D341Med (cell line): ENCODE data around the gene PDCD2L.
"Not testable (repeated sequence)": the region's sequence is repeated elsewhere in the genome, so short reads cannot be mapped to it uniquely, and the experiment has no call there.

Experiments used
- DNase-seq: peaks from one replicate; pipeline ENCODE4 v3.0.0; 2012; ENCODE audit warnings: low spot score

Gene PDCD2L, protein sequence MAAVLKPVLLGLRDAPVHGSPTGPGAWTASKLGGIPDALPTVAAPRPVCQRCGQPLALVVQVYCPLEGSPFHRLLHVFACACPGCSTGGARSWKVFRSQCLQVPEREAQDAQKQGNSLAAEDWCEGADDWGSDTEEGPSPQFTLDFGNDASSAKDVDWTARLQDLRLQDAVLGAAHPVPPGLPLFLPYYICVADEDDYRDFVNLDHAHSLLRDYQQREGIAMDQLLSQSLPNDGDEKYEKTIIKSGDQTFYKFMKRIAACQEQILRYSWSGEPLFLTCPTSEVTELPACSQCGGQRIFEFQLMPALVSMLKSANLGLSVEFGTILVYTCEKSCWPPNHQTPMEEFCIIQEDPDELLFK

DNA sequence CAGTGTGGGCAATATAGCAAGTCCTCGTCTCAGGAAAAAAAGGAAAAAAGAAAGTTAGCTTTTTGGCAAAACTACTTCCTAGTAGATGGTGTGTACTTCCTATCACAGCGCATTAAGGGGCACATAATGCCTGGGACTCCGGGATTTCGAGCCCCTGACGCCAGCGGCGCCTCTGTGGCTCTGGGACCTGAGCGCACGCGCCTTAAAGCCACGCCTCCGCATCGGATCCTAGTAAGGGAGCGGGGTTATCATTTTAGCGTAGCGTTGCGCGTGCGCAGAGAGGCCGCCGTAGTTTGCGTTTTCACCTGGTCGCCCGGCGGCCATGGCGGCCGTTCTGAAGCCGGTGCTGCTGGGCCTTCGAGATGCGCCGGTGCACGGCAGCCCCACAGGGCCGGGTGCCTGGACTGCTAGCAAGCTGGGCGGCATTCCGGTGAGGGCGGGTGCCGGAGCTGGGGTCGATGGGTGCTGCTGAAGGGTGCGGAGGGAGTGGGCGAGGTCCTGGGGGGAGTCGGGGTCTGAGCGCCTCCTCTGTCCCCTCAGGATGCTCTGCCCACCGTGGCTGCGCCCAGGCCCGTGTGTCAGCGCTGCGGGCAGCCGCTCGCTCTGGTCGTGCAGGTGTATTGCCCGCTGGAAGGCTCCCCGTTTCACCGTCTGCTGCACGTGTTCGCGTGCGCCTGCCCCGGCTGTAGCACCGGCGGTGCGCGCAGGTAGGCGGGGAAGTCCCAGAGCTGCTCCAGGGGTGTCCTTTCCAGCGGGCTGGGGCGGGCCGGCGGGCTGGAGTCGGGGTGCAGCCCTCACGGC is at the start of gene PDCD2L:
Gene PDCD2L (plus strand): TSS at position 291 of the 801 bp plus-strand sequence. CDS start 32 bp downstream, at position 323.
- peak; percentile 96 for DNase-seq

DNA sequence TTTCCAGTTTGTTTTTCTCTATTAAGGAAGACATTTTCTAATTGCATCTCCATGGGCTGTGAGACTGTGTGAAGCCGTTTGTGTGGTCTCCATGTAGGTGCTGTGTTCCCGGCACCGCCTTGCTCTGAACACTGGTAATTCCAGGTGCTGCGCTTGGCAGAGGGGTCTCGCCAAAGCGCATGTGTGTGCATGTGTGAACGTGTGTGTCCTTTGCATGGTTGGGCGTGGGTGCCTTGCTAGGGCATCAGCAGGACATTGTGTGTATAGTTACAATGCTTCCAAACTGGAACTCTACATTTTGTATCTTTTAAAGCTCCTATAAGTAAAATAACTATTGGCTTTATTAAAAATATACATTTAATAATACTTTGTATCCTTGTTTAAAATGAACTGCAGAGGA is 49.0 kb upstream of the PDCD2L start:
- DNase-seq: no peak

DNA sequence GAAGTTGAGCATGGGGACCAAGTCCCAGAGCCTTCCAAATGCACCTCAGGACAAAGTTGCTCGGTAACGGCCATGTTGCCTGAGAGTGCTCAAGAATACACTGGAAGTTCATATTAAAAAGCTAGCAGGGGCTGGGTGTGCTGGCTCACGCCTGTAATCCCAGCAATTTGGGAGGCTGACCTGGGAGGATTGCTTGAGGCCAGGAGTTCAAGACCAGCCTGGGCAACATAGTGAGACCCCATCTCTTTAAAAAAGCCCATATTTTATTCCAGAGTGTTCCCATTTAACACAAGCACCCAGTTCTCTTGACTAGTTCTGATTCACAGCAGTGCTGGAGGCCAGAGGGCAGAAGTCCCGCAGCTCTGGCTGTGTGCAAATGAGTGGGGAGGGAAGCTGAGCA is 47.3 kb upstream of the PDCD2L start:
- DNase-seq: no peak

DNA sequence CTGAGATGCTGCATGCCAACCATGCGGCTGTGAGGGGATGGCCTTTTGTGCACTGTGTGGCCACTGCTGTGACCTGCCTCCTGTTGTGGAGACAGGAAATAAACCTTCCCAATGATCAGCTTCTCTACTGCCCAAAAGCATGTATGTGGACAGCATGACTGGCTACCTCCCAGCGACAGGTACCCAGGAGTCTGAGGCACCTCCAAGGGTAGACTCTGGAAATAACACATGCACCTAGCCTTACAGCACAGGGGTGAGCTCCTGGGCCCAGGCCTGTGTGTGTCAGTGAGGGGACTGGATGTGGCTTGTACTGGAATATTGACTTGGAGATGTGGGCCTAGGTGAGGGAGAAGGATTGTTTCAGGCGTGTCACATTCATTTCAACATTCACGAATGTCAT is 46.8 kb upstream of the PDCD2L start:
- no peak for DNase-seq

DNA sequence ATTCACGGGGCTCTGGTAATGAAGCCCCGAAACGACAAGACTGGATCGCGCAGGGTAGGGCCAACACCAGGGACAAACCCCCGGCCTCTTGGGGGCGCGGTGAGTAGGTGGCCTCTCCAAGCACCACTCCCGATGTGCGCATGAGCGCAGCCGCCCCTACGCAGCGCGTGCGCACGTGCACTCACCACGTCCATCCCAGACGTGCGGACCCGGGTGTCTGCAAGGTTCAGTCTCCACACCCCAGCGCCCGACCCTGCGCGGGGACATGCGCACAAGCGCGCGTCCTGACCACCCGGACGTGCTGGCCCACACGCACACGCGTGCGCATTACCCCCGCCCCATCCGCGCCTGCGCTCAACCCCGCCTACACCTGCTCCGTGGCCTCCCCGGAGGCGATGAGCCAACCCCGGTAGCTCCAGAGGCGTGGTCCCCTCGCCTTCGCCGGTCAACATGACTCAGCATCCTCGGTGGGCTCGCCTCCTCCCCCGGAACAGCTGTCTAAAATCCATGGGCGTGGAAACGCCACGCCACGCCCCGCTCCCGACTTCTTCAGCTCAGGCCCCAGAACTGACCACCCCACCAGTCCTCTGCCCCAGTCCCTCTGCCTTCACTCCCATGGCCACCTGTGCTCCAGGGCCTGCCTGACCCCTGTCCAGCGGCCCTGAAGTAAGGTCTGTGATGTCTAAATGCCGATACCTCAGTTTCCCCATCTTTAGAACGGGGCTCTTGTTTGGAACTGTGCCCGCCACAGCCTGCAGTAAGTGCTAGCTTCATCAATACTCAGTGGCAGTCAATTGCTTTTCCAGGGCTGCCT is 44.9 kb upstream of the PDCD2L start:
- peak; percentile 99 for DNase-seq

DNA sequence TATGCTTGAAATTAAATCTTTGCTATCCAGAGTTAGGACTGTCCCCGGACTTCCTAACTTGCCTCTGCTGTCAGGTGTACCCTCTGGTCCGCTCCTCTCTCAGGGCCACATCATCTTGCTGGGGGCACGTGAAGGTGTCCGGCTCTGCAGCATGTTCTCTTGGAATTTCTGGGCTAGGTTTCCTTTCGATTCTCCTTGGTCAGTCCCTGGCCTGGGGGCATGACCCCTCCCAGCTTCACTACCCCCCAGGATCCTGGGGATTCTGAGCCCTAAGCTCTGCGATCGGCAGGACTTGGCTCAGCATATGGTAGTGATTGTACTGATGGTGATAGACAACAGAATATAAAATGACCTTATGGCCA is 44.3 kb upstream of the PDCD2L start:
- DNase-seq: peak; percentile 21

DNA sequence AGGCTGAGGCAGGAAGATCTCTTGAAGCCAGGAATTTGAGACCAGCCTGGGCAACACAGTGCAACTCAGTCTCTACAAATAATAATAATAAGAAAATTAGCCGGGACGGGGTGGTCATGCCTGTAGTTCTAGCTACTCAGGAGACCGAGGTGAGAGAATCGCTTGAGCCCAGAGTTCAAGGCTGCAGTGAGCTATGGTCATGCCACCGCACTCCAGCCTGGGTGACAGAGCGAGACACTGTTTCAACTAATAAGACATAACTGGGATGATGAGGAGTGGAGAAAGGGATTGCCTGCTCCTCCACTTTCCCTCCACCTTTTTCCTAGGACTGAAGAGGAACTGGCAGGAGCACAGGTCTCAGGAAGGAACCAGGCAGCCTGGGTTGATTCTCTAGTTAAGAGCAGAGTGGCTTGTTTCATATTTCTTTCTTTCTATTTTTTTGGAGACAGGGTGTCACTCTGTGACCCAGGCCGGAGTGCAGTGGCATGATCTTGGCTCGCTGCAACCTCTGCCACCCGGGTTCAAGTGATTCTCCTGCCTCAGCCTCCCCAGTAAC is 43.8 kb upstream of the PDCD2L start:
- no peak for DNase-seq

DNA sequence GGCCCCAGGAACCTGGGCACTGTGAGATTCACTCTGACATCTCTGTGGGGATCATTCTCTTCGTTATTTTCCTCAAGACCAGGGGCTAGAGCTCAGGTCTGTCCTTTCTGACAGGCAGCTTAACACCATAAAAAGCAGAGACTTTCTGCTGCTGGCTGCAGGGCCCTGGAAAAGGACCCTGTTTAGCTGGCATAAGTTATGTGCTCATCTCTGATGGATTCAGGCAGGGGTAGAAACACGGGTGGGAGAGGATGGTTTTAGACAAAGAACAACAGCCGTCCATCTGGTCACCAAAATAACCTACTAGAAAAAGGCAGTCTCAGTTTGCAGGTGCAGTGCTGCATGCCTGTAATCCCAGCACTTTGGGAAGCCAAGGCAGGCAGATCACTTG is 41.5 kb upstream of the PDCD2L start:
- no peak for DNase-seq

DNA sequence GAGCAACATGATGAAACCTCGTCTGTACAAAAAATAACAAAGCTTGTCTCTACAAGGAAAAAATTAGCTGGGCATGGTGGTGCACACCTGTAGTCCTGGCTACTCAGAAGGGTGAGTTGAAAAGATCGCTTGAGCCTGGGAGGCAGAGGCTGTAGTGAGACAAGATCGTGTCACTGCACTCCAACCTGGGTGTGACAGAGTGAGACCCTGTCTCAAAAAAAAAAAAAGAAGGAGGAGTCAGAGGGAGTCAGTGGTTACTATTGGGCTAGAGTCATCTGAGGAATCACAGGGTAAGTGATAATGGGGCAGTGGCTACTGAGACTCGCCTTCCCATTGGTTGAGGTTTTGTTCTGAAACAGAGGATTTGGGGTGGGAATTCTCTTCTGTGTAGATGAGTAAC is 41.1 kb upstream of the PDCD2L start:
- no peak for DNase-seq

DNA sequence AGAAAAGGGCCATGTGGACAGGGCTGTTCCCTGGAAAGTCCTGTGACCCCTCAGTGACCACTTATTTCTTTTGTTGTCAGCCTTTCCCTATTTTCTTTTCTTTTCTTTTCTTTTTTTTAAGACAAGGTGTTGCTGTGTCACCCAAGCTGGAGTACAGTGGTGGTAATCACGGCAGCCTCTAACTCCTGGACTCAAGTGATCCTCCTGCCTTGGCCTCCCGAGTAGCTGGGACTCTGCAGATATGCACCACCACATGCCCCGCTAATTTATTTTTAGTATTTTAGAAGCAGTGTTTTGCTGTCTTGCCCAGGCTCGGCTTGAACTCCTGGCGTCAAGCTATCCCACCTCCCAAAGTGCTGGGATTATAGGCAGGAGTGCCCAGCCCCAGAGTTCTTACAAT is 40.3 kb upstream of the PDCD2L start:
- no peak for DNase-seq

DNA sequence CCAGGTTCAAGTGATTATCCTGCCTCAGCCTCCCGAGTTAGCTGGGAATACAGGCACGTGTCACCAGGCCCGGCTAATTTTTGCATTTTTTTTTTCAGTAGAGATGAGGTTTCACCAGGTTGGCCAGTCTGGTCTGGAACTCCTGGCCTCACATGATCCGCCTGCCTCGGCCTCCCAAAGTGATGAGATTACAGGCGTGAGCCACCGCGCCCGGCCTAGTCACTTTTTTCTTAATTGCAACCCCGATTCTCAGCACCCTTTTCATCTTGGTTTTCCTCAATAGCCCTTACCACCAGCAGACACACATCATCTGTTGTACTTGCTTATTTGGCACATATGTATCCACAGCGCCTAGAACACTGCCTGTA is 39.8 kb upstream of the PDCD2L start:
- DNase-seq: no peak

DNA sequence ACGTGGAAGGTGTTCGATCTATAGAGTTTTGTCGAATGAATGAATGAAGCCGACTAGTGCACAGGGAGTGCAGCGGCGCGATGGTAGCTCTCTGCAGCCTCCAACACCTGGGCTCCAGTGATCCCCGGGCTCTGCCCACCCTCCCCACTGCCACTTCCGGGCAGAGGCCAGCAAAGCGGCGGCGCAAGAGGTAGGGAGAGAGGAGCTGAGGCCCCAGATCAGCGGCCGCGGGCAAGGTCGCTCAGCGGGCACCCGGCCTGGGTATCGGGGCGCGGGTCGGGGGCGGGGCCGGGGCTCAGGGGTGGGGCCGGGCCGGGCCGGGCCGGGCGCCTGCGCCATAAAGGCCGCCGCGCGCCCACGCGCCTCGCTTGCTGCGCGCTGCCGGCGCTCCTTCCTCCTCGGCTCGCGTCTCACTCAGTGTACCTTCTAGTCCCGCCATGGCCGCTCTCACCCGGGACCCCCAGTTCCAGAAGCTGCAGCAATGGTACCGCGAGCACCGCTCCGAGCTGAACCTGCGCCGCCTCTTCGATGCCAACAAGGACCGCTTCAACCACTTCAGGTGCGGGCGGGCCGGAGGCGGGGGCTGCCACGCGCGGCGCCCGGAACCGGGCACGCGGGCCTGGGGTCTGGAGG is 39.3 kb upstream of the PDCD2L start, which contains the start of gene GPI:
Gene GPI (plus strand): TSS at position 367 of the 633 bp plus-strand sequence. CDS start 71 bp downstream, at position 438.
- DNase-seq: peak; percentile 91

DNA sequence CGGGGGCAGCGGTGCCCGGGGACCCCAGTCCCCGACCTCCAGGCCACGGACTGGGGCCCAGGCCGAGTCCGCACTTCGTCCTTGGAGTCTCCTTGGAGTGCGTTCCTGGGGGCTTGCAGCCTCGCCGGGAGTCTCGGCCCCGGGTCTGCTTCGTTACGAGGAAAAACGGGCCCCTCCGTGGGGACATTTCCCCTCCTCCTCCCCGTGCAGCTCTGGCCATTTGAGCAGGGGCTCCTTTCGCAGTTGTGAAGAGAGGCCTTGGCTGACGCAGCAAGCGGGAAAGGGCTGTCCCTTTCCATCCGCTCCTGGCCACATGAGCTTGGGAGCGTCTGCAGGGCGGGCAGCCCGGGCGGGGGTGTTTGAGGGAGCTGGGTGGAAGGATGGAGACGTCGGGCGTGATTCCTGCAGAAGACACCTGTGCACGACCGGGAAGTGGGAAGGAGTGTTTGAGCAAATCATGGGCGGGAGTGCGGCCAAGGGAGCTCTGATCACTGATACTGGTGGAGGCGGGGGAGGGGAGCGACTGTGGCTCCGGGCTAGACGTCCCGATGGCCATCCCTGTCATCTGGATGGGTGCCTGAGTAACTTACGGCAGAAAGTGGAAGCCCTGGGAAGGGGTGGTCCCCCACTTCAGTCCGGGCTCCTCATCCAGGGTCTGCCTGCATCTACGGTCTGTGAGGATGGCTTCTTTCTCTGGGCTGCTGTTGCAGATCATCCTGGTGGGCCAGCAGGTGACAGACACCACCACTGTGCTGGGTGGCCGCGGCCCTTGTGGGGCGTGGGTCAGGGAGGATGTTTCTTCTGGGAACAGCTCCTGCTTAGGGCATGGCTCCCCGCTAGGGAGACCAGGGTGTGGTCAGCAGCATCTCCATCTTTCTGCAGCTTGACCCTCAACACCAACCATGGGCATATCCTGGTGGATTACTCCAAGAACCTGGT is 38.5 kb upstream of the PDCD2L start:
- DNase-seq: peak; percentile 60

DNA sequence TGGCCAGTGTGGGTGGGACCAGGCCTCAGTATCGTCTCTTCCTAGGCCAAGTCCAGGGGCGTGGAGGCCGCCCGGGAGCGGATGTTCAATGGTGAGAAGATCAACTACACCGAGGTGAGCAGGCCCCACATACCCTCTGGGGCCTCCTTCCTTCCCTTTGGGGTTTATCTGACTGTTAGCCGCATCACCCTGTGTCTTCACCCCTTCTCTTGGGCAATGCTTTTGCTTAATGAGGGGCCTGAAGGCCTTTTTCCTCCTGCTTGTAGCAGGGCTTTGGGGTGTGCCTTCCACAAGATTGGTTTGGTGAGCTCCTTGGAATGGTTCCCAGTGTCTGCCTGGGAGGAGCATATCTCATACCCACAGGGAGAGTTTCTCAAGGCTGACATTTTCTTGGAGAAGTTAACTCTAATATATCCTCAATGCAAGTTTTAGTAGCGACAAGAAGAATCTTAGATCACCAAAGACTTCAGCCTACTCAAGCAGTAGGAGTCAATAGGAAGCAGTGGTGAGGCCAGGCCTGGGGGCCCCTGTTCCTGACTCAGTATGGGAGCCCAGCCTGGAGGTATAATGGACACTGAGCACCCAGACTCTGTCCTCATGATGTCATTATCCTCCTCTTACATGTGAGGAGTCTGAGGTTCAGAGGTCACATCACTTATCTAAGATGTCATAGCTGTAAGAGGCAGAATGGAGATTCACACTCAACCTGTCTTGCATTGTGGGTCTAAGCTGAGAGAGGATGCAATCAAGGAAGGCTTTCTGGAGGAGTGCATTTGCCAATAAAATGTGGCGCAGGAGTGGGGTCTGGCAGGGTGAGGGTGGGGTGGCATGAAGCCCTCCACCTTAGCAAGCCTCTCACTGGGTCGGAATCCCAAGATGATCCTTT is 37.2 kb upstream of the PDCD2L start:
- DNase-seq: no peak

DNA sequence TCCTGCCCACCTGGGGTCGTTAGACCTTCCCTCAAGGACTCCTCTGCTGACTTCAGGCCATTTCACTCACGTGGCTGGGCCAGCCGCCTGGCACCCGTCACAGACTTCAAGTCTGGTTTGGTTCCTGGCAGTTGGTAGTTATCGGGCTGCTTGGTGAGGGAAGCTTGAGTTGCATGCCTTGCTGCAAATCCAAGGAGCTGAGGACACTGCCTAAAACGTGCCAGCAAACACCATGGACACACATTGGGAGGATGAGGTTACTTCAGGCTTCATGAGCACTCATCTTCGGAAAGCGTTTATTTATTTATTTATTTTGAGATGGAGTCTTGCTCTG is 36.6 kb upstream of the PDCD2L start:
- no peak for DNase-seq

DNA sequence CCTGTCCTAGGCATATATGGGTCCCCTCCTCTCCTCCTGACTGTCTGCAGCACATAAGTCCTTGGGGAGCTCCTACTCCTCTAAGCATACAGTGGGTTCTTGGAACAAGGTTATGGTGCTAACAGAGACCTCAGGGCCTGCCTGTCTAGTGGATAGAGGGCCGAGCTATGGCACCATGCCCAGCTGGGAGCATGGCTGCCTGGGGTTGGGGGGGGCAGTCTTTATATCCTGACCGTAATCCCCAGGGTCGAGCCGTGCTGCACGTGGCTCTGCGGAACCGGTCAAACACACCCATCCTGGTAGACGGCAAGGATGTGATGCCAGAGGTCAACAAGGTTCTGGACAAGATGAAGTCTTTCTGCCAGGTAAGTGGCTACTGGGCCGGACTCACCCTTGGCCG is 35.9 kb upstream of the PDCD2L start:
- no peak for DNase-seq

DNA sequence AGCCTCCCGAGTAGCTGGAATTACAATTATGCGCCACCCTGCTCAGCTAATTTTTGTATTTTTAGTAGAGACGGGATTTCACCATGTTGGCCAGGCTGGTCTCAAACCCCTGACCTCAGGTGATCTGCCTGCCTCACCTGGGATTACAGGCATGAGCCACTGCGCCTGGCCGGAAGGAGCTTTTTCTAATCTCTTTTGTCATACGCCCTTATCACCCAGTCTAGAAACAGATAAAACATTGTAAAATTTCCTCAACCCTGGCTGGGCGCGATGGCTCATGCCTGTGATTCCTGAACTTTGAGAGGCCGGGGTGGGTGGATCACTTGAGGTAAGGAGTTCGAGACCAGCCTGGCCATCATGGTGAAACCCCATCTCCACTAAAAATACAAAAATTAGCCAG is 35.0 kb upstream of the PDCD2L start:
- DNase-seq: not testable (repeated sequence)

DNA sequence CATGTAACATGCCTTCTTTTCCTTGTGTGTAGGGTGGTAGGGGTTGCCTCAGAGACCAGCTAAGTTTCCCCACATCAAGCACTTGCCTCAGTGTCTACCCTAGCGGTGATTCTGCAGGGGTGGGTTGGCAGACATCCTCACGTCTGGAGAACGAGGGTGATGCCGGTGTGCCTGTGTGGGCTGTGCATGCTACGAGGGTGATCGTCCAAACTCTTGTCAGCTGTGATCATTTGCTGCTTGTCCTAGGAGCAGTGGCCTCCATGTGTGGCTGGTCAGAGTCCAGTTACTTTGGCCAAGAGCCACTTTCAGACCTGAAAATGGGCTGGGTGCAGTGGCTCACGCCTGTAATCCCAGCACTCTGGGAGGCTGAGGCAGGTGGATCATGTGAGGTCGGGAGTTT is 34.1 kb upstream of the PDCD2L start:
- DNase-seq: no peak

DNA sequence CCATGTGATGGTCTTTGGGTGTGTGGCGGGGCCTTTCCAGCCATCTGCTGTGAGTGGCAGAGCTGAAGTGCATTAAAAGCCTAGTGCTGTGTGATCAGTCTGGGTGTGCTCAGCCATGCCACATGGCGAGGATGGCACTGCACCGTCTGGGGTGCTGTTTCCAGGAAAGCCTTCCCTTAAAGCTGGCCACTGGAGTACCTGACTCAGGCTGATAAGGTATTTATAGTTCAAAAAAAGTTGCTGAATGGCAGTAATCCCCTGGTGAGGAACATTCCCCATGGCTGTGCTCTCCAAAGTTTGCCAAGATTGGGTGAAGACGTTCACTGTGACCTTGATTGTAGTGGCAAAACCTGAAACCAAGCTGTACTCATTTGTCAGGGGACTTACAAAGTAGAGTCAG is 33.2 kb upstream of the PDCD2L start:
- DNase-seq: no peak
